Prostate gland (tissue), 2 donors: Measurements from ENCODE around the gene SLC38A3.
A peak's percentile ranks its signal among the peaks of the same experiment; 100 is the strongest.

Experiments used
- CTCF ChIP-seq, 4 experiments: fragments of 200-600 bp in 2 of 4; fragments of 450-650 bp in 2 of 4; sonication (generic) in 2 of 4; IDR thresholded peaks; 1 replicate in 3 of 4; 2 replicates in 1 of 4; pipeline ENCODE4 v1.5.1; 2016 to 2019; ENCODE audit warnings: antibody characterized with exemption in 4 of 4, mild to moderate bottlenecking in 2 of 4, moderate library complexity in 2 of 4
- POLR2A ChIP-seq: fragments of 450-650 bp; IDR thresholded peaks from one replicate; pipeline ENCODE4 v1.6.1; 2016; ENCODE audit warnings: antibody characterized with exemption, mild to moderate bottlenecking
- POLR2AphosphoS5 ChIP-seq: sonication (generic); formaldehyde crosslinking; IDR thresholded peaks from one replicate; pipeline ENCODE4 v1.6.1; 2017; ENCODE audit warnings: antibody characterized with exemption

- TF ChIP-seq POLR2AphosphoS5 (peak; percentile 26), CTCF (IDR thresholded peaks at IDR 0.05) (no peak), POLR2A (no peak)
Measured at GRCh38 chr3:50170689-50171088, 34.4 kb upstream of the SLC38A3 start.
